Fibroblast of skin of left quadriceps (primary cell): Measurements from ENCODE around the gene MTHFD2.

Source experiments
- DNase-seq, 2 experiments: peaks; one replicate each; pipeline ENCODE4 v3.0.0-alpha.2; 2013; ENCODE audit warnings: low read depth in 2 of 2

Gene MTHFD2

DNA sequence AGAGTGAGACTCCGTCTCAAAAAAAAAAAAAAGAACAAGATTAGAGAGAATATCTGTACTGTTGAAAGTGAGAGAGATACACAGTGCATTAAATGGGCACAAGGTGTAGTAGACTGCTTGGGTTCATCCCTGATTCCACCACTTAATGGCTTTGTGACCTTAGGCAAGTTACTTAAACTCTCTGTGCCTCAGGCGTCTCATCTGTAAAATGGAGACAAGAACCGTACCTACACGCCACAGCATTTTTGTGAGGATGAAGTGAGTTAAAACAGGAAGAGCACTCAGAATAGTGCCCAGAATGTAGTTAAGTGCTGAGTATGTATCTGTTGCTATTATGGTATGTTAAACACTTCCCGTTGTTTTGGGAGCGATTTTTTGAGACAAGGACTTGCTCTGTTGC is 64.3 kb downstream of the MTHFD2 start:
- no peak for DNase-seq

DNA sequence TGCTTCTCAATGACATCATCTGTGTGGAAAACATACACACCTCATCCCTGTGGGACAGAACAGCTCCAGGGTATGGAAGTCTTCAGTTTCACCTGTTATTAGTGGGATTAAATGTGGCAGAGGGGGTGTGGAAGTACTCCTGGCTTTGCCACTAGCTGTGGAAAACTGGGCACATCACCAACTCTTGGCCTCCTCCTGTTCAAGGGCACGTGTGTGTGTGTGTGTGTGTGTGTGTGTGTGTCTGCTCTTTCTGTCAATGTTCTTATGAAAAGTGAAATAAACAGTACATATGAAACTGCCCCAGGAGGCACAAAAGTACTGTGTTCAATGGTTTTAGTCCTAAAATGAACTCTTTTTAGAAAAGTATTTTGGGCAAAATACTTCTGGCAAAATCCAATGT is 65.9 kb downstream of the MTHFD2 start:
- no peak for DNase-seq

DNA sequence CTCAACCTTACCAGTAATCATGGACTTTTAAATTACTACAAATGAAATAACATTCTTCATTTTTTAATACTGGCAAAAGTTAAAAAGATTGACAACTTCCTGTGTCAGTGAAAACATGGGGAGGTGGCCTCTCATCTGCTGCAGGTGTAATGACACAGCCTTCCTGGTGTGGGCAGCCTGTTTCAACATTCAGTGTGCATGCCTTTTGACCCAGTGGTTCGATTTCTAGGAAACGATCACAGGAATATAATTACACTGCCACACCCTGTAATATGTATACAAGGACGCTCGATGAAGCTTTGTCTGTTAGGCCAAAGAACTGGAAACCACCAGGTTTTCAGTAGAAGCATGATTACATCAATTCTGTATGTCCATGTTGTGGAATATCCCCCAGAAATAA is 68.7 kb downstream of the MTHFD2 start:
- DNase-seq: no peak
